HEK293 (cell line): ENCODE data around the gene TEX14.
A peak's percentile ranks its signal among the peaks of the same experiment; 100 is the strongest.

Experiments used
- BCL11B ChIP-seq: fragments of 450-650 bp; formaldehyde crosslinking; IDR thresholded peaks from 2 replicates; pipeline ENCODE4 v1.5.1; 2016; ENCODE audit warnings: low read depth, missing biosample characterization, missing genetic modification characterization
- ELK4 ChIP-seq: IDR thresholded peaks from 2 replicates; pipeline ENCODE4 v1.6.1; 2011; ENCODE audit warnings: mild to moderate bottlenecking, low read depth, low read length, borderline replicate concordance
- GLI4 ChIP-seq: fragments of 450-650 bp; formaldehyde crosslinking; IDR thresholded peaks from 2 replicates; pipeline ENCODE4 v1.5.1; 2016; ENCODE audit warnings: missing biosample characterization, missing genetic modification characterization
- KLF8 ChIP-seq: fragments of 450-650 bp; formaldehyde crosslinking; IDR thresholded peaks from 2 replicates; pipeline ENCODE4 v1.5.1; 2016; ENCODE audit warnings: missing biosample characterization, missing genetic modification characterization
- MEIS1 ChIP-seq: sonication (generic); formaldehyde crosslinking; IDR thresholded peaks from 2 replicates; pipeline ENCODE4 v1.8.1; 2022; ENCODE audit warnings: missing genetic modification reagents, mild to moderate bottlenecking, borderline replicate concordance
- OVOL3 ChIP-seq: fragments of 450-650 bp; formaldehyde crosslinking; IDR thresholded peaks from 2 replicates; pipeline ENCODE4 v1.5.1; 2016; ENCODE audit warnings: missing biosample characterization, missing genetic modification characterization
- SP2 ChIP-seq: fragments of 450-650 bp; formaldehyde crosslinking; IDR thresholded peaks from 2 replicates; pipeline ENCODE4 v1.5.1; 2016; ENCODE audit warnings: missing biosample characterization, missing genetic modification characterization
- SP7 ChIP-seq: fragments of 450-650 bp; formaldehyde crosslinking; IDR thresholded peaks from 2 replicates; pipeline ENCODE4 v1.5.1; 2016; ENCODE audit warnings: missing biosample characterization, missing genetic modification characterization
- ZBTB17 ChIP-seq: fragments of 450-650 bp; formaldehyde crosslinking; IDR thresholded peaks from 2 replicates; pipeline ENCODE4 v1.5.1; 2016; ENCODE audit warnings: missing biosample characterization, missing genetic modification characterization
- ZBTB20 ChIP-seq: fragments of 450-650 bp; formaldehyde crosslinking; IDR thresholded peaks from 2 replicates; pipeline ENCODE4 v1.5.1; 2016; ENCODE audit warnings: missing biosample characterization, missing genetic modification characterization
- ZIC2 ChIP-seq: fragments of 450-650 bp; formaldehyde crosslinking; IDR thresholded peaks from 2 replicates; pipeline ENCODE4 v1.5.1; 2016; ENCODE audit warnings: missing biosample characterization, missing genetic modification characterization
- ZNF112 ChIP-seq: fragments of 450-650 bp; formaldehyde crosslinking; IDR thresholded peaks from 2 replicates; pipeline ENCODE4 v1.5.0; 2017; ENCODE audit warnings: missing biosample characterization, missing genetic modification characterization
- ZNF138 ChIP-seq: fragments of 450-650 bp; formaldehyde crosslinking; IDR thresholded peaks from 2 replicates; pipeline ENCODE4 v1.5.1; 2016; ENCODE audit warnings: missing biosample characterization, missing genetic modification characterization, borderline replicate concordance
- ZNF157 ChIP-seq: fragments of 450-650 bp; formaldehyde crosslinking; IDR thresholded peaks from 2 replicates; pipeline ENCODE4 v1.5.1; 2016; ENCODE audit warnings: missing biosample characterization, missing genetic modification characterization
- ZNF18 ChIP-seq: fragments of 450-650 bp; formaldehyde crosslinking; IDR thresholded peaks from 2 replicates; pipeline ENCODE4 v1.5.1; 2016; ENCODE audit warnings: missing biosample characterization, missing genetic modification characterization
- ZNF214 ChIP-seq: fragments of 450-650 bp; formaldehyde crosslinking; IDR thresholded peaks from 2 replicates; pipeline ENCODE4 v1.5.1; 2017; ENCODE audit warnings: missing biosample characterization, mild to moderate bottlenecking, missing genetic modification characterization, borderline replicate concordance
- ZNF223 ChIP-seq: fragments of 450-650 bp; formaldehyde crosslinking; IDR thresholded peaks from 2 replicates; pipeline ENCODE4 v1.5.1; 2016; ENCODE audit warnings: missing biosample characterization, missing genetic modification characterization
- ZNF239 ChIP-seq: fragments of 450-650 bp; formaldehyde crosslinking; IDR thresholded peaks from 2 replicates; pipeline ENCODE4 v1.5.1; 2016; ENCODE audit warnings: missing biosample characterization, missing genetic modification characterization
- ZNF266 ChIP-seq: fragments of 450-650 bp; formaldehyde crosslinking; IDR thresholded peaks from 2 replicates; pipeline ENCODE4 v1.5.1; 2016; ENCODE audit warnings: missing biosample characterization, missing genetic modification characterization, low read depth
- ZNF274 ChIP-seq, 2 experiments: fragments of 200-500 bp in 1 of 2; fragments of 450-650 bp in 1 of 2; sonication (Bioruptor generic) in 1 of 2; formaldehyde crosslinking in 1 of 2; IDR thresholded peaks; 2 replicates each; pipeline versions ENCODE4 v1.5.1 to v1.6.1; 2014 to 2016; ENCODE audit warnings: borderline replicate concordance in 1 of 2, inconsistent platforms in 1 of 2, low read length in 1 of 2, missing biosample characterization in 1 of 2, missing genetic modification characterization in 1 of 2
- ZNF324 ChIP-seq: fragments of 450-650 bp; formaldehyde crosslinking; IDR thresholded peaks from 2 replicates; pipeline ENCODE4 v1.5.1; 2016; ENCODE audit warnings: missing biosample characterization, missing genetic modification characterization
- ZNF341 ChIP-seq: fragments of 450-650 bp; formaldehyde crosslinking; IDR thresholded peaks from 2 replicates; pipeline ENCODE4; 2016; ENCODE audit warnings: low read depth, missing biosample characterization, missing genetic modification characterization
- ZNF473 ChIP-seq: fragments of 450-650 bp; formaldehyde crosslinking; IDR thresholded peaks from 2 replicates; pipeline ENCODE4 v1.5.1; 2017; ENCODE audit warnings: missing biosample characterization, missing genetic modification characterization
- ZNF514 ChIP-seq: fragments of 450-650 bp; formaldehyde crosslinking; IDR thresholded peaks from 2 replicates; pipeline ENCODE4 v1.5.1; 2016; ENCODE audit warnings: missing biosample characterization, missing genetic modification characterization
- ZNF529 ChIP-seq: fragments of 450-650 bp; formaldehyde crosslinking; IDR thresholded peaks from 2 replicates; pipeline ENCODE4 v1.5.1; 2017; ENCODE audit warnings: missing genetic modification characterization, missing biosample characterization; ENCODE audit not compliant: insufficient replicate concordance
- ZNF530 ChIP-seq: fragments of 450-650 bp; formaldehyde crosslinking; IDR thresholded peaks from 2 replicates; pipeline ENCODE4 v1.5.1; 2016; ENCODE audit warnings: low read depth, missing biosample characterization, missing genetic modification characterization
- ZNF544 ChIP-seq: fragments of 450-650 bp; formaldehyde crosslinking; IDR thresholded peaks from 2 replicates; pipeline ENCODE4 v1.5.0; 2017; ENCODE audit warnings: missing biosample characterization, missing genetic modification characterization
- ZNF623 ChIP-seq: fragments of 450-650 bp; formaldehyde crosslinking; IDR thresholded peaks from 2 replicates; pipeline ENCODE4 v1.5.1; 2016; ENCODE audit warnings: missing biosample characterization, missing genetic modification characterization
- ZNF624 ChIP-seq: fragments of 450-650 bp; formaldehyde crosslinking; IDR thresholded peaks from 2 replicates; pipeline ENCODE4 v1.5.1; 2017; ENCODE audit warnings: missing biosample characterization, missing genetic modification characterization
- ZNF660 ChIP-seq: fragments of 450-650 bp; IDR thresholded peaks from 2 replicates; pipeline ENCODE4 v1.5.1; 2018; ENCODE audit warnings: missing biosample characterization, mild to moderate bottlenecking, missing genetic modification characterization
- ZNF677 ChIP-seq: fragments of 450-650 bp; IDR thresholded peaks from 2 replicates; pipeline ENCODE4 v1.5.0; 2018; ENCODE audit warnings: missing biosample characterization, mild to moderate bottlenecking, missing genetic modification characterization, moderate library complexity
- ZNF777 ChIP-seq: fragments of 450-650 bp; formaldehyde crosslinking; IDR thresholded peaks from 2 replicates; pipeline ENCODE4 v1.5.1; 2017; ENCODE audit warnings: missing biosample characterization, missing genetic modification characterization, borderline replicate concordance
- ZNF830 ChIP-seq: fragments of 450-650 bp; IDR thresholded peaks from 2 replicates; pipeline ENCODE4 v1.5.0; 2018; ENCODE audit warnings: missing biosample characterization, missing genetic modification characterization, low read depth, mild to moderate bottlenecking, moderate library complexity
- TF ChIP-seq, protein P1 (sequence below): sonication (generic); formaldehyde crosslinking; IDR thresholded peaks from 2 replicates; pipeline ENCODE4 v1.8.1; 2022; ENCODE audit warnings: mild to moderate bottlenecking, moderate library complexity, missing genetic modification reagents
- TF ChIP-seq, protein P2 (sequence below): fragments of 450-650 bp; formaldehyde crosslinking; conservative IDR thresholded peaks from 2 replicates; pipeline ENCODE4 v1.5.1; 2016; ENCODE audit warnings: low read depth, missing biosample characterization, missing genetic modification characterization

The TEX14 gene

GRCh38 chr17:58671969-58672368 lies 19.9 kb downstream of the TEX14 start (continued):
- TF ChIP-seq ZBTB20 (no peak), OVOL3 (no peak), ZNF677 (tag by site-specific recombination) (no peak), ZBTB17 (tag by site-specific recombination) (peak; percentile 83), SP2 (tag by site-specific recombination) (peak; percentile 38), ELK4 (no peak), ZNF223 (tag by site-specific recombination) (no peak), ZNF266 (no peak), ZNF473 (tag by site-specific recombination) (no peak), ZNF214 (tag by site-specific recombination) (no peak), SP7 (peak; percentile 37; the same call in 1 of the 2 replicates), ZNF157 (no peak), ZNF777 (tag by site-specific recombination) (no peak), ZNF529 (tag by site-specific recombination) (no peak), BCL11B (tag by site-specific recombination) (no peak), ZNF514 (tag by site-specific recombination) (no peak), MEIS1 (CRISPR knock-in tag) (no peak), ZNF112 (tag by site-specific recombination) (no peak), ZNF830 (tag by site-specific recombination) (no peak), ZNF324 (tag by site-specific recombination) (no peak), GLI4 (tag by site-specific recombination) (no peak), ZNF660 (tag by site-specific recombination) (no peak), ZNF624 (tag by site-specific recombination) (no peak), KLF8 (tag by site-specific recombination) (no peak), ZIC2 (tag by site-specific recombination) (peak; percentile 68), ZNF274 (IDR thresholded peaks at IDR 0.05; ENCODE audit: low read length) (no peak), ZNF274 (tag by site-specific recombination; IDR thresholded peaks at IDR 0.05; ENCODE audit: borderline replicate concordance) (no peak), ZNF138 (tag by site-specific recombination) (no peak), ZNF530 (no peak), ZNF623 (tag by site-specific recombination) (no peak), ZNF239 (tag by site-specific recombination) (no peak), ZNF544 (tag by site-specific recombination) (no peak), ZNF18 (no peak), ZNF341 (tag by site-specific recombination) (no peak)
- TF ChIP-seq, protein P1, sequence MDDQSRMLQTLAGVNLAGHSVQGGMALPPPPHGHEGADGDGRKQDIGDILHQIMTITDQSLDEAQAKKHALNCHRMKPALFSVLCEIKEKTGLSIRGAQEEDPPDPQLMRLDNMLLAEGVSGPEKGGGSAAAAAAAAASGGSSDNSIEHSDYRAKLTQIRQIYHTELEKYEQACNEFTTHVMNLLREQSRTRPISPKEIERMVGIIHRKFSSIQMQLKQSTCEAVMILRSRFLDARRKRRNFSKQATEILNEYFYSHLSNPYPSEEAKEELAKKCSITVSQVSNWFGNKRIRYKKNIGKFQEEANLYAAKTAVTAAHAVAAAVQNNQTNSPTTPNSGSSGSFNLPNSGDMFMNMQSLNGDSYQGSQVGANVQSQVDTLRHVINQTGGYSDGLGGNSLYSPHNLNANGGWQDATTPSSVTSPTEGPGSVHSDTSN (CRISPR knock-in tag) = no peak
- TF ChIP-seq, protein P2, sequence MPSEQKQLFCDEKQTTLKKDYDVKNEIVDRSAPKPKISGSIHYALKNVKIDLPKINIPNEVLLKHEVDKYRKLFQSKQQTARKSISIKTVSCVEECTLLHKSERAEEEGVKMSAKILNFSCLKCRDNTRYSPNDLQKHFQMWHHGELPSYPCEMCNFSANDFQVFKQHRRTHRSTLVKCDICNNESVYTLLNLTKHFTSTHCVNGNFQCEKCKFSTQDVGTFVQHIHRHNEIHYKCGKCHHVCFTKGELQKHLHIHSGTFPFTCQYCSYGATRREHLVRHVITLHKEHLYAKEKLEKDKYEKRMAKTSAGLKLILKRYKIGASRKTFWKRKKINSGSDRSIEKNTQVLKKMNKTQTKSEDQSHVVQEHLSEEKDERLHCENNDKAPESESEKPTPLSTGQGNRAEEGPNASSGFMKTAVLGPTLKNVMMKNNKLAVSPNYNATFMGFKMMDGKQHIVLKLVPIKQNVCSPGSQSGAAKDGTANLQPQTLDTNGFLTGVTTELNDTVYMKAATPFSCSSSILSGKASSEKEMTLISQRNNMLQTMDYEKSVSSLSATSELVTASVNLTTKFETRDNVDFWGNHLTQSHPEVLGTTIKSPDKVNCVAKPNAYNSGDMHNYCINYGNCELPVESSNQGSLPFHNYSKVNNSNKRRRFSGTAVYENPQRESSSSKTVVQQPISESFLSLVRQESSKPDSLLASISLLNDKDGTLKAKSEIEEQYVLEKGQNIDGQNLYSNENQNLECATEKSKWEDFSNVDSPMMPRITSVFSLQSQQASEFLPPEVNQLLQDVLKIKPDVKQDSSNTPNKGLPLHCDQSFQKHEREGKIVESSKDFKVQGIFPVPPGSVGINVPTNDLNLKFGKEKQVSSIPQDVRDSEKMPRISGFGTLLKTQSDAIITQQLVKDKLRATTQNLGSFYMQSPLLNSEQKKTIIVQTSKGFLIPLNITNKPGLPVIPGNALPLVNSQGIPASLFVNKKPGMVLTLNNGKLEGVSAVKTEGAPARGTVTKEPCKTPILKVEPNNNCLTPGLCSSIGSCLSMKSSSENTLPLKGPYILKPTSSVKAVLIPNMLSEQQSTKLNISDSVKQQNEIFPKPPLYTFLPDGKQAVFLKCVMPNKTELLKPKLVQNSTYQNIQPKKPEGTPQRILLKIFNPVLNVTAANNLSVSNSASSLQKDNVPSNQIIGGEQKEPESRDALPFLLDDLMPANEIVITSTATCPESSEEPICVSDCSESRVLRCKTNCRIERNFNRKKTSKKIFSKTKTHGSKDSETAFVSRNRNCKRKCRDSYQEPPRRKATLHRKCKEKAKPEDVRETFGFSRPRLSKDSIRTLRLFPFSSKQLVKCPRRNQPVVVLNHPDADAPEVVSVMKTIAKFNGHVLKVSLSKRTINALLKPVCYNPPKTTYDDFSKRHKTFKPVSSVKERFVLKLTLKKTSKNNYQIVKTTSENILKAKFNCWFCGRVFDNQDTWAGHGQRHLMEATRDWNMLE = 0 out of 2 replicates have a peak, but pooled peaks have one; percentile 19
